ENCODE data around the gene KIF18A. TPM values are rescaled to one million over a fixed set of nuclear protein-coding genes. Genes with fewer than 3 reads are reported as not detected.

The KIF18A gene
- total and polyA plus RNA-seq, 2 of the 13 experiments (the other 11 are each of a cell fraction or from before 2014, with no cell fraction given), result 3.4 to 14.4 TPM

DNA sequence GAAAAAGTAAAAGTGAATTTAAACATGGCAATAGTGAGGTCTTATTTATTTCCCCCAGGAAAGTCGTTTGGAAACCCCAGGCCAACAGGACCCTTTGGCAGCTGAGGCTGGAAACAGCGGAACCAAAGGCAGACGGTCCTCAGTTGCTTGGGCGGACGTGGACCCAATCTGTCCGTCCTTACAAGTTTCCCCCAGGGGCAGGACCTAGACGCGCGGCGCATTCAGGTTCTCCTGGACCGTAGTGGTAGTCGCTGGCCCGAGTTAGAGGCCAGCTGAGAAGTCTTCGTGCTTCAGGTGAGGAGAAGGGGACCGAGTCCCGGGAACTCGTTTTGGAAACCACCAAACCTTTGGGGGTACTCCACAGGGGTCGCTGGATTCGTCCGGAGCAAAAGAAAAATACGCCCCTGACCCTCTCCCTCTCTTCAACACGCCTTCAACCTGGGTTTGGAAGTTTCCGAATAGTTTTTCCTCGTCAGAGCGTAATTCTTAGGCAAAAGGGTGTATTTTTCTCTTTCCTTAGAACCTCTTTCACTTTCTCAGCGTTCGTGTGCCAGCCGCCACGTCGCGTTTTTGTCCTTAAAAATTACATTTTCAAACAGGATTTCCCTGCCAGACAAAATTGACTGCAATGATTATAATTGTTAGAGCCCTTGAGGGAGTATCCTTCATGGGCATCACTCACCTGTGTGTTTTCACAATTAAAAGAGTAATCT is 2.3 kb upstream of the KIF18A start (continued):
- TF ChIP-seq, protein P1, sequence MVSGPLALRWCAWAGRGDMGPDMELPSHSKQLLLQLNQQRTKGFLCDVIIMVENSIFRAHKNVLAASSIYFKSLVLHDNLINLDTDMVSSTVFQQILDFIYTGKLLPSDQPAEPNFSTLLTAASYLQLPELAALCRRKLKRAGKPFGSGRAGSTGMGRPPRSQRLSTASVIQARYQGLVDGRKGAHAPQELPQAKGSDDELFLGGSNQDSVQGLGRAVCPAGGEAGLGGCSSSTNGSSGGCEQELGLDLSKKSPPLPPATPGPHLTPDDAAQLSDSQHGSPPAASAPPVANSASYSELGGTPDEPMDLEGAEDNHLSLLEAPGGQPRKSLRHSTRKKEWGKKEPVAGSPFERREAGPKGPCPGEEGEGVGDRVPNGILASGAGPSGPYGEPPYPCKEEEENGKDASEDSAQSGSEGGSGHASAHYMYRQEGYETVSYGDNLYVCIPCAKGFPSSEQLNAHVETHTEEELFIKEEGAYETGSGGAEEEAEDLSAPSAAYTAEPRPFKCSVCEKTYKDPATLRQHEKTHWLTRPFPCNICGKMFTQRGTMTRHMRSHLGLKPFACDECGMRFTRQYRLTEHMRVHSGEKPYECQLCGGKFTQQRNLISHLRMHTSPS (CRISPR knock-in tag; IDR thresholded peaks at IDR 0.05; ENCODE audit: low read depth), result peak; percentile 41; the same call in 1 of the 2 replicates
- TF ChIP-seq CENPX (CRISPR knock-in tag; IDR thresholded peaks at IDR 0.05) (no peak), PHF8 (CRISPR knock-in tag; IDR thresholded peaks at IDR 0.05) (peak; percentile 98), SMARCE1 (IDR thresholded peaks at IDR 0.05; ENCODE audit: borderline replicate concordance) (no peak), ZNF496 (CRISPR knock-in tag; IDR thresholded peaks at IDR 0.05; ENCODE audit: insufficient replicate concordance) (no peak), ZSCAN12 (CRISPR knock-in tag; IDR thresholded peaks at IDR 0.05) (0 out of 2 replicates have a peak, but pooled peaks have one; percentile 69), NFIC (IDR thresholded peaks at IDR 0.05; ENCODE audit: low read length) (peak; percentile 73), ARID2 (CRISPR knock-in tag; IDR thresholded peaks at IDR 0.05; ENCODE audit: borderline replicate concordance) (peak; percentile 57; the same call in 1 of the 2 replicates), ZNF138 (CRISPR knock-in tag; IDR thresholded peaks at IDR 0.05; ENCODE audit: low read depth) (0 out of 2 replicates have a peak, but pooled peaks have one; percentile 43), ZNF839 (CRISPR knock-in tag; IDR thresholded peaks at IDR 0.05; ENCODE audit: borderline replicate concordance) (no peak), ONECUT2 (CRISPR knock-in tag; IDR thresholded peaks at IDR 0.05) (peak; percentile 57; the same call in 1 of the 2 replicates), MZF1 (CRISPR knock-in tag; IDR thresholded peaks at IDR 0.05; ENCODE audit: borderline replicate concordance) (0 out of 2 replicates have a peak, but pooled peaks have one; percentile 38), ZNF775 (CRISPR knock-in tag; IDR thresholded peaks at IDR 0.05; ENCODE audit: borderline replicate concordance) (no peak), GABPB1 (CRISPR knock-in tag; IDR thresholded peaks at IDR 0.05) (peak; percentile 94), ZNF317 (CRISPR knock-in tag; IDR thresholded peaks at IDR 0.05) (peak; percentile 80), HDAC1 (CRISPR knock-in tag; IDR thresholded peaks at IDR 0.05) (peak; percentile 99), ZNF816 (CRISPR knock-in tag; IDR thresholded peaks at IDR 0.05; ENCODE audit: borderline replicate concordance) (peak; percentile 25), KLF13 (CRISPR knock-in tag; IDR thresholded peaks at IDR 0.05) (no peak), BORCS8-MEF2B (CRISPR knock-in tag; IDR thresholded peaks at IDR 0.05) (peak; percentile 93), SAP130 (CRISPR knock-in tag; IDR thresholded peaks at IDR 0.05; ENCODE audit: low read depth) (peak; percentile 97), ZKSCAN5 (CRISPR knock-in tag; IDR thresholded peaks at IDR 0.05) (no peak), RXRB (CRISPR knock-in tag; IDR thresholded peaks at IDR 0.05; ENCODE audit: borderline replicate concordance) (peak; percentile 83), RXRA (CRISPR knock-in tag; IDR thresholded peaks at IDR 0.05) (peak; percentile 73), KLF11 (CRISPR knock-in tag; IDR thresholded peaks at IDR 0.05) (peak; percentile 86; the same call in 1 of the 2 replicates), HOXA9 (CRISPR knock-in tag; IDR thresholded peaks at IDR 0.05; ENCODE audit: borderline replicate concordance) (no peak)
- TF ChIP-seq, protein P2, sequence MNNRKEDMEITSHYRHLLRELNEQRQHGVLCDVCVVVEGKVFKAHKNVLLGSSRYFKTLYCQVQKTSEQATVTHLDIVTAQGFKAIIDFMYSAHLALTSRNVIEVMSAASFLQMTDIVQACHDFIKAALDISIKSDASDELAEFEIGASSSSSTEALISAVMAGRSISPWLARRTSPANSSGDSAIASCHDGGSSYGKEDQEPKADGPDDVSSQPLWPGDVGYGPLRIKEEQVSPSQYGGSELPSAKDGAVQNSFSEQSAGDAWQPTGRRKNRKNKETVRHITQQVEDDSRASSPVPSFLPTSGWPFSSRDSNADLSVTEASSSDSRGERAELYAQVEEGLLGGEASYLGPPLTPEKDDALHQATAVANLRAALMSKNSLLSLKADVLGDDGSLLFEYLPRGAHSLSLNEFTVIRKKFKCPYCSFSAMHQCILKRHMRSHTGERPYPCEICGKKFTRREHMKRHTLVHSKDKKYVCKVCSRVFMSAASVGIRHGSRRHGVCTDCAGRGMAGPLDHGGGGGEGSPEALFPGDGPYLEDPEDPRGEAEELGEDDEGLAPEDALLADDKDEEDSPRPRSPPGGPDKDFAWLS (CRISPR knock-in tag; IDR thresholded peaks at IDR 0.05; ENCODE audit: borderline replicate concordance), result no peak
- TF ChIP-seq, protein P3, sequence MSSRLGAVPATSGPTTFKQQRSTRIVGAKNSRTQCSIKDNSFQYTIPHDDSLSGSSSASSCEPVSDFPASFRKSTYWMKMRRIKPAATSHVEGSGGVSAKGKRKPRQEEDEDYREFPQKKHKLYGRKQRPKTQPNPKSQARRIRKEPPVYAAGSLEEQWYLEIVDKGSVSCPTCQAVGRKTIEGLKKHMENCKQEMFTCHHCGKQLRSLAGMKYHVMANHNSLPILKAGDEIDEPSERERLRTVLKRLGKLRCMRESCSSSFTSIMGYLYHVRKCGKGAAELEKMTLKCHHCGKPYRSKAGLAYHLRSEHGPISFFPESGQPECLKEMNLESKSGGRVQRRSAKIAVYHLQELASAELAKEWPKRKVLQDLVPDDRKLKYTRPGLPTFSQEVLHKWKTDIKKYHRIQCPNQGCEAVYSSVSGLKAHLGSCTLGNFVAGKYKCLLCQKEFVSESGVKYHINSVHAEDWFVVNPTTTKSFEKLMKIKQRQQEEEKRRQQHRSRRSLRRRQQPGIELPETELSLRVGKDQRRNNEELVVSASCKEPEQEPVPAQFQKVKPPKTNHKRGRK (CRISPR knock-in tag; IDR thresholded peaks at IDR 0.05), result peak; percentile 86; the same call in 1 of the 2 replicates
